ENCODE data around the gene DPF3. TPM values are rescaled to one million over a fixed set of nuclear protein-coding genes. Genes with fewer than 3 reads are reported as not detected.

Gene DPF3
- total RNA-seq, 1 donor from 2014 or later = 0.86 TPM

DNA sequence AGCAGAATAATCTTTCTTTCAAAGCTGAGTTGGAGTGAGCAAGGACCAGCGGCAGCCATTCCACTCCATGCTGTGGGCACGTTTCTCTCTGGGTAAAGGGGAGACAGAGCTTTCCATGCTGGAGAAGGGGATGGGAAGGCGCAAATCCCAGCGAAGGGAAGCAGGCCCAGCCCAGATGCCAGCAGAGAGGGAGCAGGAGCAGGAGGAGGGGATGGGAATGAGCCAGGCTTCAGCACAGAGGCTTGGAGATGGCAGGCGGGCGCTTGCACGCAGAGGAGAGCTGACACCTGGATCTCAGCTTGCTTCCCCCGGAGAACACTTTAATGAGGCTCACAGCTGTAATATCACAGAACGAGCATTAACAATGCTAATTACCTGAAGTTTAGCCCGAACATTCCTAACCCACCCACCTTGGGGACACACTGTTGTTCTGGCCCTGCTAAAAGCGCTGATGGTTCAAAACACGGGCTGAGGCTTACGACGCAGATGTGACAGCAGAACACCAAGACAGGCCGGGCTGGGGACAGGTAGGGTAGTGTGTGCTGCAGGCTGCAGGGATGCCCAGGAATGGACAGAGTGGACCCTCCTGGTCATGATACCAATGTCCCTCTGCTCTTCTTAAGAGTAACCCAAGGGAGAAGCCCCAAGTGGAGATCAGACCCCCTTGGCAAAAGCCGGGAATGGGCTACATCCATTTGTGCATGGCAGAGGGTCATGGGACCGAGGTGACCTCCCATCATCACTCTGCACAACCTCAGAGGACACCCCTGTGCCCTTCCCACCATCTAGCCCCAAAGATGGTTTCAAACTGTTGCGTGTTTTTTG is 288.6 kb downstream of the DPF3 start:
- TF ChIP-seq, protein P1, sequence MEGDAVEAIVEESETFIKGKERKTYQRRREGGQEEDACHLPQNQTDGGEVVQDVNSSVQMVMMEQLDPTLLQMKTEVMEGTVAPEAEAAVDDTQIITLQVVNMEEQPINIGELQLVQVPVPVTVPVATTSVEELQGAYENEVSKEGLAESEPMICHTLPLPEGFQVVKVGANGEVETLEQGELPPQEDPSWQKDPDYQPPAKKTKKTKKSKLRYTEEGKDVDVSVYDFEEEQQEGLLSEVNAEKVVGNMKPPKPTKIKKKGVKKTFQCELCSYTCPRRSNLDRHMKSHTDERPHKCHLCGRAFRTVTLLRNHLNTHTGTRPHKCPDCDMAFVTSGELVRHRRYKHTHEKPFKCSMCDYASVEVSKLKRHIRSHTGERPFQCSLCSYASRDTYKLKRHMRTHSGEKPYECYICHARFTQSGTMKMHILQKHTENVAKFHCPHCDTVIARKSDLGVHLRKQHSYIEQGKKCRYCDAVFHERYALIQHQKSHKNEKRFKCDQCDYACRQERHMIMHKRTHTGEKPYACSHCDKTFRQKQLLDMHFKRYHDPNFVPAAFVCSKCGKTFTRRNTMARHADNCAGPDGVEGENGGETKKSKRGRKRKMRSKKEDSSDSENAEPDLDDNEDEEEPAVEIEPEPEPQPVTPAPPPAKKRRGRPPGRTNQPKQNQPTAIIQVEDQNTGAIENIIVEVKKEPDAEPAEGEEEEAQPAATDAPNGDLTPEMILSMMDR (conservative IDR thresholded peaks at IDR 0.05; ENCODE audit: low read depth, low read length) = no peak
- no peak for DNase-seq (ENCODE audit: low read depth)
- H3K4me3 ChIP-seq (ENCODE audit: low read depth, low read length) = no peak overlapping the region

DNA sequence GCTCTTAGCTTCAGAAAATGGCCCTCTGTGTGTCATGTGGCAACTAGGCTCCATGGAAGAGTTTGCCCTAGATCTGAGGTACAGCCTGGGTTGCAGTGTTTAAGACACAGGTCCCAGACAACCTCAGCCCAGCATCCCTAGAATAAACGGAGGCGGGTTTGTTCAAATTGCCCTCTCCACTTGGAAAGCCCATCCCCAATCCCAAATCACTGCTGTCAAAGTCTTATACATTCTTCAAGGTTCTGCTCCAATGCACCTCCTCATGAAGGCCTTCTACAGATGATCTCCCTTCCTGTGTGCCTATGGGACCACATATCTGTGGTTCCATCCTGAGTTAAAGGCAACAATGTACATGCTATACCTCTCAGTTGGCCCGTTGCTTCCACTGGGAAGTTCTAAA is 289.8 kb downstream of the DPF3 start:
- H3K4me3 ChIP-seq (ENCODE audit: low read depth, low read length) = no peak overlapping the region
- DNase-seq (ENCODE audit: low read depth) = no peak
- TF ChIP-seq, protein P1 (conservative IDR thresholded peaks at IDR 0.05; ENCODE audit: low read depth, low read length) = no peak

DNA sequence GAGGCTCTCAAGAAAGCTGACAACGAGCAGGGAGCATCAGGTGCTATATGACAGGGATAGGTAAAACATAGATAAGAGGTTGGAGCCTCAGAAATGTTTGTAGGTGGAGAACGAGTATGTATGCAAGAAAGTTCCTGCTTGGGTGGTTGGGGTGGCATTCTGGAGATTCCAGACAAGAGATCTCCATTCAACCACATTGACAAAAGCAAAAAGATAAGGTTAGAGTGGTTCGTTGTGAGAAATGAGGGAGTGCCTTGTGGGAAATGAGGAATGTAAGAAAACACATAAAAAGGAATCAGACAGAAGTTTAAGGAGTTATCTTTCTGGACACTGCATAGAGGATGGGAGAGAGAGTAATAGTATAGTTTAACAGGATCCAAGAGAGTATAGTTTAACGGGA is 290.3 kb downstream of the DPF3 start:
- TF ChIP-seq, protein P1 (conservative IDR thresholded peaks at IDR 0.05; ENCODE audit: low read depth, low read length) = no peak
- DNase-seq (ENCODE audit: low read depth) = no peak
- no peak overlapping the region for H3K4me3 ChIP-seq (ENCODE audit: low read depth, low read length)

DNA sequence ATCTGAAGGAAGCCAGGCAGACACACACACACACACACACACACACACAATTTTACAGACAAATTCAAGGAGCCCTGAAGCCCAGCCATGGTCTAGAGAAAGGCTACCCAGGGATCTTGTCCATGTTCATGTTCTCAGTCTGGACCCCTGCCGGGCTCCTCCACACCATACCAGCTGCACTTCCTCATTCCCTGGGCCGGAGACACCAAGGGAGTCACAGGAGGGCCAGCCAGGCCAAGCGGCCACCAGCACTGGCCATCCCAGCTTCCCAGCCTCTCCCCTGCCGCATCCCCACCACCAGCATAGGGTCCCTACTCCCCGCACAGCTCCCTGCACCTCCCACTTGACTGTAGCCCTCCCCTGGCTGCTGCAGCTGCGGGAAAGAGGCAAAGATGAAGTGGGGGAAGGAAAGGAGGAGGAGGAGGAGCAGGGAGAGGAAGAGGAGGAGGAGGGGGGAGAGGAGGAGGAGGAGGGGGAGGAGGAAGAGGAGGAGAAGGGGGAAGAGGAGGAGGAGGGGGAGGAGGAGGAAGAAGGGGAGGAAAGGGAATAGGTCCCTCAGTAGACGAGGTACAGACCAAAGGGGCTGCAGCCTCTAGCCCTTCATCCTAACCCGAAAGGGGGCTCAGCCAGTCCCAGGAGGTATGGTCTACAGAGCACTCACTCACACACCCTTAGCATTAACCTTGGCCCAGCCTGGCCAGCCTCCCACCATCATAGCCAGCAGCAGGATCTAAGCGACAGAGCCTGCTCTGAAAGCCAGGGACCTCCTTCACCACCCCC is 293.2 kb downstream of the DPF3 start:
- H3K4me3 ChIP-seq (ENCODE audit: low read depth, low read length) = no peak overlapping the region
- DNase-seq (ENCODE audit: low read depth) = no peak
- TF ChIP-seq, protein P1 (conservative IDR thresholded peaks at IDR 0.05; ENCODE audit: low read depth, low read length) = no peak

DNA sequence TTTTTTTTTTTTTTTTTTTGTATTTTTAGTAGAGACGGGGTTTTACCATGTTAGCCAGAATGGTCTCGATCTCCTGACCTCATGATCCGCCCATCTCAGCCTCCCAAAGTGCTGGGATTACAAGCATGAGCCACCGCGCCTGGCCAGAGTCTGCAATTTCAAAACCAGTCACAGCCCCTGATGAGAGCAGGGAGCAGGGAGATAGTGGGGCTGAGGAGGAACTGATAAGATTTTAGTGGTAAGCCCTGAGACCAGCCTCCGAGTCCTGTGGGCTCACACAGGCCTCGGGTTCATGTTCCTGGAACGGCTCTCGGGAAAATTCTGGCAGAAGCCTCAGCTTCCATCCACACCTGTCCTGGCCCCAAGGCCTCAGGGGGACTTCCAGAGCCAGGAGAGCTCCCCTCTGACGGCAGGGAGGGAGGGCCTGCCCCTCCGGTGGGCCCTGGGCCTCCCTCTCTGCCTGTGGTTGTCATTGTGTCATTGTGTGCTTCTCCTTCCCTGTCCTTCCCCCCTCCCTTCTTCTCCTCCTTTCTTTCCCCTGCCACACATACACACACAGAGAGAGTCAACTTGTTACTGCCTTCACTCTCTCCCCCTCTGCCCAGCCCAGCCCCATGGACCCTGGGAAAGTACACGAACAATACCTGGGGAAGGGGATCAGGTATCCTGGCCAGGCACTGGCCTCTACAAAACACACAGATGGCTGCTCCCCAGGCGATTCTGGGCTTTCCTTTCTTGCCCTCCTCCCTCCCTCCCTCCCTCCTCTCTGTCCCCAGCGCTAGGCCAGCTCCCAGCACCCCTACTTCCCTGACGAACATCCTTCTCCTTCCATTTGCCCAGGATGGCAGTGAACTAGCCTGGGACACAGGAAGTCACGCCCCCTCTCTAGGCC is 294.1 kb downstream of the DPF3 start:
- DNase-seq (ENCODE audit: low read depth) = no peak
- TF ChIP-seq, protein P1 (conservative IDR thresholded peaks at IDR 0.05; ENCODE audit: low read depth, low read length) = no peak
- no peak overlapping the region for H3K4me3 ChIP-seq (ENCODE audit: low read depth, low read length)

DNA sequence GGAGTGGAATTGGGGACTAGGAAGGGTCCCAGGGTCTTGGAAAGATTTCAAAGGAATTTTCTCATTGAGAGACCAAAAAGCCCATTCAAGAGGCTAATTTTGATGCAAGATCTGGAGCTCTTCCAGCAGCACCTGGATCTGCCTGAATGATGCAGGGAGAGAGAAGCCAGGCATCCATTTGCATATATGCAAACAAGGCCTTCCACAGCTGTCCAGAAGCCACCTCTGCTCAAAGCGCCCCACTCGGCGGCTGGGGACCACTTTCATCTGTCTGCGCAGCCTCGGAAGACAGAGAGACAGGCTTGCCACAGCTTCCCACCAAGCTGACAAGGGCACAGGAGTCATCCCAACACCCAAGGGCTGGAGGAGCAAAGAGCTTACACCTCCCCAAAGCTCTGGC is 295.6 kb downstream of the DPF3 start:
- TF ChIP-seq, protein P1 (conservative IDR thresholded peaks at IDR 0.05; ENCODE audit: low read depth, low read length) = no peak
- H3K4me3 ChIP-seq (ENCODE audit: low read depth, low read length) = no peak overlapping the region
- no peak for DNase-seq (ENCODE audit: low read depth)

Measured in epithelial cell of proximal tubule (primary cell).